Right ventricle myocardium inferior (tissue), 1 donor: Measurements from ENCODE around the gene ADGRG1. TPM values are rescaled to one million over a fixed set of nuclear protein-coding genes. Genes with fewer than 3 reads are reported as not detected.

Experiments used
- ATAC-seq: fragments of 200-7000 bp; cut with Tn5 transposase; one replicate; pipeline ENCODE4 v1.9.1; 2020; ENCODE audit warnings: mild to moderate bottlenecking, moderate library complexity
- DNase-seq: peaks from one replicate; pipeline ENCODE4 v3.0.0; 2021; ENCODE audit errors: missing footprints
- intact Hi-C: fragments of 100-400 bp; cut with DNase I; formaldehyde crosslinking; loops from one replicate; pipeline ENCODE4 v1.11.0; 2022
- total RNA-seq: library from RNA; stranded (reverse); fragmentation: NEBNext Ultra II Directional; extraction: Animal tissue kit (Norgen Biotek cat#: 25700); gene quantifications from one replicate; pipeline ENCODE4 v1.2.1, GENCODE V29; 2021
- donor health status: DM: no; HTN: yes; CAD: no; lungs with severe emphysema.

Gene ADGRG1
- total RNA-seq, 1 donor from 2014 or later: 23.1 TPM

- DNase-seq: no peak
- ATAC-seq: no peak
- intact Hi-C loops: no loop called here
Observed at GRCh38 chr16:57644383-57645014, 16.1 kb downstream of the ADGRG1 start.

GRCh38 chr16:57645169-57645568, 16.7 kb downstream of the ADGRG1 start:
- DNase-seq (no peak), ATAC-seq (no peak)
- intact Hi-C loops: no loop called here

GRCh38 chr16:57645691-57646387, 17.4 kb downstream of the ADGRG1 start:
- intact Hi-C loops: loop anchor here (1.0 to 2.0 kb wide), 2 partner anchors 9 to 17 kb away; partner anchors contain the start of gene ADGRG1

GRCh38 chr16:57646388-57647039, 18.1 kb downstream of the ADGRG1 start:
- DNase-seq (no peak), ATAC-seq (no peak)
- intact Hi-C loops: loop anchor here (1.0 to 2.0 kb wide), 2 partner anchors 9 to 18 kb away; partner anchors contain the start of gene ADGRG1

More at GRCh38 chr16:57645691-57646387, 17.4 kb downstream of the ADGRG1 start:
- ATAC-seq: no peak
- DNase-seq: no peak

- ATAC-seq (no peak), DNase-seq (no peak)
- intact Hi-C loops: loop anchor here (2.0 kb wide), 1 partner anchor 19 kb away; the partner anchor contains the start of gene ADGRG1
Observed at GRCh38 chr16:57647136-57647875, 18.9 kb downstream of the ADGRG1 start.

GRCh38 chr16:57648125-57648524, 19.7 kb downstream of the ADGRG1 start:
- peak; percentile 15 for ATAC-seq
- intact Hi-C loops: loop anchor here (2.0 kb wide), 1 partner anchor 47 kb away; no protein-coding TSS in a partner anchor
- DNase-seq: no peak

- intact Hi-C loops: loop anchor here (1.0 to 2.0 kb wide), 2 partner anchors 48 to 58 kb away; no protein-coding TSS in a partner anchor
- peak; percentile 88 for DNase-seq
- ATAC-seq: peak; percentile 64
Observed at GRCh38 chr16:57648581-57649442, 20.4 kb downstream of the ADGRG1 start.

- intact Hi-C loops: loop anchor here (1.0 to 2.0 kb wide), 2 partner anchors 49 to 58 kb away; no protein-coding TSS in a partner anchor
- ATAC-seq (no peak), DNase-seq (peak; percentile 16)
Observed at GRCh38 chr16:57649443-57649751, 21.0 kb downstream of the ADGRG1 start.

- DNase-seq: no peak
- intact Hi-C loops: loop anchor here (1.0 to 2.0 kb wide), 2 partner anchors 49 to 59 kb away; no protein-coding TSS in a partner anchor
- ATAC-seq: no peak
Observed at GRCh38 chr16:57649846-57650245, 21.4 kb downstream of the ADGRG1 start.

- intact Hi-C loops: no loop called here
- DNase-seq (peak; percentile 48), ATAC-seq (no peak)
Observed at GRCh38 chr16:57651344-57652333, 23.2 kb downstream of the ADGRG1 start.

GRCh38 chr16:57652695-57653471, 24.5 kb downstream of the ADGRG1 start:
- peak; percentile 62 for DNase-seq
- no peak for ATAC-seq
- intact Hi-C loops: no loop called here

GRCh38 chr16:57653936-57654335, 25.5 kb downstream of the ADGRG1 start:
- peak; percentile 71 for DNase-seq
- intact Hi-C loops: no loop called here
- no peak for ATAC-seq

GRCh38 chr16:57656342-57656955, 28.0 kb downstream of the ADGRG1 start:
- intact Hi-C loops: no loop called here
- DNase-seq (peak; percentile 20), ATAC-seq (no peak)

- intact Hi-C loops: no loop called here
- peak; percentile 33 for DNase-seq
- no peak for ATAC-seq
Observed at GRCh38 chr16:57657228-57657627, 28.8 kb downstream of the ADGRG1 start.

GRCh38 chr16:57658130-57658877, 29.9 kb downstream of the ADGRG1 start:
- ATAC-seq (no peak), DNase-seq (peak; percentile 13)
- intact Hi-C loops: no loop called here
